GM12865 (cell line): ENCODE results near the gene SAXO1.
"Not testable (repeated sequence)": the region's sequence is repeated elsewhere in the genome, so short reads cannot be mapped to it uniquely, and the experiment has no call there.

ENCODE experiments used
- DNase-seq: peaks from one replicate; pipeline ENCODE4 v3.0.0; 2010; ENCODE audit warnings: low read depth
- H3K4me3 ChIP-seq: 2 replicates; pipeline ENCODE4 v1.5.1; 2011; ENCODE audit warnings: mild to moderate bottlenecking, low read depth, low read length, control low read depth
- TF ChIP-seq, protein P1 (sequence below): IDR thresholded peaks from 2 replicates; pipeline ENCODE4 v1.5.1; 2011; ENCODE audit warnings: low read length, control low read depth, low read depth, inconsistent platforms; ENCODE audit not compliant: insufficient read depth; ENCODE audit errors: missing control alignments

Gene SAXO1

DNA sequence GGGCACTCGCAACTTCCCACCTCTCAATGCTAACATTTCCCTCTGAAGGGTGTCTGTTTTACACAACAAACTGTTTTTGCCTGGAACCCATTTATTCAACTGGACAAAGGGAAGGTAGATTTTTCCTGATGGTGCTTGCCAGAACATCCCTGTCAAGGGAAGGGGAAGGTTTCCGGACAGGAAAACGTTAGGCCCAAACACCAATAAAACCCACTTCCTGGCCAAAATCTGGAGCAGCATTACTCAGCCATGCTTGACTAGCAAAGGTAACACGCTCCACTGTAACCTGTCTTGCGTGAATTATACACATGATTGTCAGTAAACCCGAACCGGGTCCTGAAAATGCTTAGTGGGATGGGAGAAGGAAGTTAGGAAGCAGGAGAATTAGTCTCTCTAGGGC lies 90.2 kb downstream of the SAXO1 start:
- no peak for DNase-seq
- TF ChIP-seq, protein P1, sequence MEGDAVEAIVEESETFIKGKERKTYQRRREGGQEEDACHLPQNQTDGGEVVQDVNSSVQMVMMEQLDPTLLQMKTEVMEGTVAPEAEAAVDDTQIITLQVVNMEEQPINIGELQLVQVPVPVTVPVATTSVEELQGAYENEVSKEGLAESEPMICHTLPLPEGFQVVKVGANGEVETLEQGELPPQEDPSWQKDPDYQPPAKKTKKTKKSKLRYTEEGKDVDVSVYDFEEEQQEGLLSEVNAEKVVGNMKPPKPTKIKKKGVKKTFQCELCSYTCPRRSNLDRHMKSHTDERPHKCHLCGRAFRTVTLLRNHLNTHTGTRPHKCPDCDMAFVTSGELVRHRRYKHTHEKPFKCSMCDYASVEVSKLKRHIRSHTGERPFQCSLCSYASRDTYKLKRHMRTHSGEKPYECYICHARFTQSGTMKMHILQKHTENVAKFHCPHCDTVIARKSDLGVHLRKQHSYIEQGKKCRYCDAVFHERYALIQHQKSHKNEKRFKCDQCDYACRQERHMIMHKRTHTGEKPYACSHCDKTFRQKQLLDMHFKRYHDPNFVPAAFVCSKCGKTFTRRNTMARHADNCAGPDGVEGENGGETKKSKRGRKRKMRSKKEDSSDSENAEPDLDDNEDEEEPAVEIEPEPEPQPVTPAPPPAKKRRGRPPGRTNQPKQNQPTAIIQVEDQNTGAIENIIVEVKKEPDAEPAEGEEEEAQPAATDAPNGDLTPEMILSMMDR, result no peak
- H3K4me3 ChIP-seq, result no peak overlapping the region

DNA sequence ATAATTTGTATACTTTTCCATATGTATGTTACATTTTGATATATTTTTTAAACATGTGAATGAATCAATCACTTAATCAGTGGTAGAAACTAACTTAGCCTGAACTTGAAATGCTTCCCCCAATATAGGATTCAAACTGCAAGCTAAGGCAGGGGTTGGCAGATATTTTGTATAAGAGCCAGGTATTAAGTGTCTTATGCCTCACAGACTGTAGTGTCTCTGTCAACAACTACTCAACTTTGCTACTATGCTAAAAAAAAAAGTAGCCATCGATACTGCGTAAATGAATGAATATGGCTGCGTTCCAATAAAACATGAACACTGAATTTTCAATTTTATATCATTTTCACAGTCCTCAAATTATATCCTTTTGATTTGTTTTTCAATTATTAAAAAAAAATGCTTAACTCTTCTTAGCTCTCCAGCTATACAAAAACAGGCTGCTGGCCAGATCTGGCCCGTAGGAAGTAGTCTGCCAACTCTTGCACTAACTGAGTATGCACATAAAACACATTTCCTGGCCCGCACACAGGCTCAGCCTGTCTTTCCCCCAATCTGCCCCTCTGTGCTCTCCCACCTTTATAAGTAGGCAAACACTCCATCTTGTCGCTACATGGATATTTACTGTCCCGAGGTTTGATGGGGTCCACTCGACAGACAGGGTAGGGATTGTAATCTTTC lies 91.8 kb downstream of the SAXO1 start:
- no peak for DNase-seq
- TF ChIP-seq, protein P1, result no peak
- no peak overlapping the region for H3K4me3 ChIP-seq

DNA sequence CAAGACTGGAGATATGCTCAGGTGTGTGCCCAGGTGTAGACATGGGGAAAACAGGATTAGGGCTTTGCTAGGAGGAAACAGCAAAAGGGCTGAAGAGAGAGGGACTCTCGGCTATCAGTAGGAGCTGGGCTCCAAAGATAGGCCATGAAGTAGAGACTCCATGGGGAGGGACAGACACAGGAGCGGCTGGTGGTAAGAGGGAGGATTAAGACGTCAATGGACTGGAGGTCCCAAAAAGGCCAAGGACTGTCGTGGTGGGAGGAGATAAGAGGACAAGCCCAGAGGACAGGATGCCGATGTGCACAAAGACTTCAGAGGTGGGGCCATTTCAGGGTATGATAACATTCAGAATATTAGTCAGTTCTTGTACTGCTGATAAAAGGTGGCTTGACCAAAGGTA lies 93.1 kb downstream of the SAXO1 start:
- no peak overlapping the region for H3K4me3 ChIP-seq
- TF ChIP-seq, protein P1, result no peak
- DNase-seq, result no peak

DNA sequence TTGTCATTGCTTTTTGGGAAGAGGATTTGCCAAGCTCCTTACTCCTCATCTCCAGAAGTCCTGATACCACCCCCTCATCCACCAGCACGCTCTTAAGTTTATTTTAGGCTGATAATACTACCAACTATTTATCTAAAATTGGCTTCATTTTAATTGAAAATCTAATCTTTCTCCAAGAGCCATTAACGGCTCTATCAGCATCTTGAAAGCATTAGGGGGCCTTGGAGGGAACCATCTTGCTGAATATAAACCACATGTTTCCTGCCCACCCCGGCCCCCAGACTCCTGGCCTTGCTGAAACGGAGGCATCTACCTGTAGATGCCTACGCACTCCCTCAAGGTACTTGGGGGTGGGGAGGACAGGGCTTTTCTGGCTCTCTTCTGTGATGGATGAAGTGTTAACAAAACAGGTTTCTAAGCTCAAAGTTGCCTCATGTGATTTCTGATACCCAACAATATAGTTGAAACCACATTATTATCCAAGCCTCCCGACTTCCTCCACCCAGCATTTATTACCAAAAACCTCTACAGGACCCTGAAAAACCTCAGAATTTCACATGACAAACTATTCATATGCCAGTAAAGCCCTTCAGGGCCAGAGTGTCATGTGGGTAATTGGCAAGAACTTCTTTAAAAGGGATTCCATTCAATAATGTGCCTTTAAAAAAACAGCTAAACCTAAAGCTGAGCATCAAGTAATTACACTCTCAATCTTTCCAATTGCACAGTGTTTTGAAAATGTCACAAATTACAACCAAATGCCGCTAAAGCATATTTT lies 96.7 kb downstream of the SAXO1 start:
- no peak for DNase-seq
- no peak overlapping the region for H3K4me3 ChIP-seq
- TF ChIP-seq, protein P1, result no peak

DNA sequence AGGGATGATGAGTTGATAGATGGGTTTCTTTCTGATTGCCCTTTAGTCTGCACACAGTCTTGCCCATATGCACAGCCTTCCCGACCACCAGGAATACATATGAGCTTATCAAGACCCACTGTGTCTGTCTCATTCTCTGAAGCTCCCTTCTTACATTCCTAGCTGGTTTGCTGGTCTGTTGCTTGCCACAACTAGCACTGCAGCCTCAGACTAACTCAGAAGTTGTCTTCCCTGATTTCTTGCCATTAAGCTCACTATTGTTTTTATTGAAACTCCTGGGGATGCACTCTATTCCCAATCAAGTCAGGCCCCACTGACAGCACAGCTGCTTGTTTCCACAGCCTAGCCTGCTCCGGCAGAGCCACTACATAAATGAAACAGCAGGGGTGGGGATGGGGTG lies 97.5 kb downstream of the SAXO1 start:
- DNase-seq, result no peak
- H3K4me3 ChIP-seq, result no peak overlapping the region
- TF ChIP-seq, protein P1, result no peak

DNA sequence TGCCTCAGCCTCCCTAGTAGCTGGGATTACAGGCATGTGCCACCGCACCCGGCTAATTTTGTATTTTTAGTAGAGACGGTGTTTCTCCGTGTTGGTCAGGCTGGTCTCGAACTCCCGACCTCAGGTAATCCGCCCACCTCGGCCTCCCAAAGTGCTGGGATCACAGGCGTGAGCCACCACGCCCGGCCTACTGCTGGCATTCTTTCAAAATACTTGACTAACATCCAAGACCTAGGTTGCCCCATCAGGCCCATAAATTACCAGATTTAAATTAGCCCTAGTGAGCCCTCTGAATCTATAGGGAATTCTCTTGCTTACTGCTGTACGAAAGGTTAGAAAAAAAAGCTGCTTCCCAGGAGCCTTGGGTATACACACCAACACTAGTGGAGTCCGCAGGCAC lies 102.4 kb downstream of the SAXO1 start:
- H3K4me3 ChIP-seq, DNase-seq: not testable (repeated sequence)

DNA sequence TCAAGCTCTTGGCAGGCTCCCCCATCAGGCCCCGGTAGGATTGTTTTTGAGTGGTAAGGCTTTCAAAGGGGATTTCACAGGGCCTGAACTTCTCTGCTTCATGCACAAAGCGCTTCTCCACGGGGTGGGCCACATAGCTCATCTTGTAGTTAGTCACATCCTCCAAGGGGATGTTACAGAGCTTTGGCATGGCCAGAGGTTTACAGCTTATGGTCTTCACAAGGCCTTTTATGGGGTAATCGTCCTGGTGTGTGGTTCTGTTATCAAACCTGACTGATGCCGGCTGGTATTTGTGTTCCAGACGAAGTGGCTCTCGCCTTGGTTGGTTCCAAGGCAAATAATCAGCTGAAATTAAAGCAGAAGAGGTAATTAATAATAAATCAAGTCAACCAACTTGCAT lies 104.3 kb downstream of the SAXO1 start:
- H3K4me3 ChIP-seq, result no peak overlapping the region
- TF ChIP-seq, protein P1, result no peak
- no peak for DNase-seq
